GM12892 (cell line): ENCODE measurements around the gene PSMC2.

Experiments used
- POLR2A ChIP-seq: IDR thresholded peaks from 2 replicates; pipeline ENCODE4 v1.6.1; 2011; ENCODE audit warnings: low read depth, low read length, control low read depth
- POLR2AphosphoS5 ChIP-seq: IDR thresholded peaks from 2 replicates; pipeline ENCODE4 v1.6.1; 2011; ENCODE audit warnings: low read depth, low read length, control low read depth

- TF ChIP-seq POLR2A (no peak), POLR2AphosphoS5 (no peak)
Observed at GRCh38 chr7:103412151-103412550, 64.7 kb downstream of the PSMC2 start.
